Calu3 (cell line): Measurements from ENCODE around the gene IMMP2L. TPM values are rescaled to one million over a fixed set of nuclear protein-coding genes. Genes with fewer than 3 reads are reported as not detected.

Experiments
- BruUV-seq: library from RNA; stranded (reverse); fragments of 400-500 nt; replicated peaks from 2 replicates; lab custom pipeline; 2021; lab: Mats Ljungman, UMichigan
- CTCF ChIA-PET: fragments of 300-600 bp; sonication (Branson Sonifier 250); formaldehyde crosslinking; loops from one replicate; lab custom pipeline; 2022; ENCODE audit warnings: antibody characterized with exemption; lab: Charles Lee
- DNase-seq: peaks from one replicate; pipeline ENCODE4 v3.0.0; 2022
- H3K27ac Mint-ChIP-seq: one replicate; pipeline ENCODE4 v1.8.0; 2022; ENCODE audit warnings: mixed read lengths; ENCODE audit not compliant: unreplicated experiment
- H3K27me3 Mint-ChIP-seq: one replicate; pipeline ENCODE4 v1.8.0; 2022; ENCODE audit warnings: mixed read lengths; ENCODE audit not compliant: unreplicated experiment
- H3K36me3 Mint-ChIP-seq: one replicate; pipeline ENCODE4 v1.8.0; 2022; ENCODE audit warnings: mild to moderate bottlenecking, moderate library complexity, mixed read lengths; ENCODE audit not compliant: insufficient read depth, unreplicated experiment
- H3K4me1 Mint-ChIP-seq: one replicate; pipeline ENCODE4 v1.8.0; 2022; ENCODE audit warnings: mild to moderate bottlenecking, low read depth, mixed read lengths; ENCODE audit not compliant: unreplicated experiment
- H3K4me3 Mint-ChIP-seq: one replicate; pipeline ENCODE4 v1.8.0; 2022; ENCODE audit warnings: mild to moderate bottlenecking, low read depth, moderate library complexity, mixed read lengths; ENCODE audit not compliant: unreplicated experiment
- H3K9me3 Mint-ChIP-seq: one replicate; pipeline ENCODE4 v1.8.0; 2022; ENCODE audit warnings: low read depth, mixed read lengths; ENCODE audit not compliant: unreplicated experiment
- CTCF ChIP-seq: fragments of 200-600 bp; IDR thresholded peaks from one replicate; pipeline ENCODE4 v1.8.0; 2022; ENCODE audit warnings: antibody characterized with exemption; ENCODE audit not compliant: unreplicated experiment
- intact Hi-C: fragments of 100-400 bp; cut with micrococcal nuclease; formaldehyde crosslinking; loops from one replicate; pipeline ENCODE4 v1.10.0; 2022; ENCODE audit not compliant: unreplicated experiment
- total RNA-seq: library from RNA; stranded (reverse); gene quantifications from 2 replicates; pipeline ENCODE4 v1.2.3, GENCODE V29; 2022

IMMP2L gene
- total RNA-seq, 1 experiment from 2014 or later: 28.6 TPM

- intact Hi-C loops: no loop called here
- CTCF ChIA-PET: no interaction called here
- H3K27ac Mint-ChIP-seq: no peak overlapping the region
Measured at GRCh38 chr7:111026806-111027205, 535.5 kb downstream of the IMMP2L start.

GRCh38 chr7:111026343-111026742 lies 535.9 kb downstream of the IMMP2L start:
- intact Hi-C loops: no loop called here
- no peak overlapping the region for H3K27ac Mint-ChIP-seq
- BruUV-seq: no TSS peak
- H3K4me3 Mint-ChIP-seq: no peak overlapping the region
- DNase-seq: no peak
- no peaks in the 10 kb centered on the region for H3K27me3 Mint-ChIP-seq
- no peaks in the 10 kb centered on the region for H3K36me3 Mint-ChIP-seq
- H3K4me1 Mint-ChIP-seq: no peaks in the 10 kb centered on the region
- TF ChIP-seq CTCF: no peak
- no peaks in the 10 kb centered on the region for H3K9me3 Mint-ChIP-seq
- CTCF ChIA-PET: no interaction called here

More at GRCh38 chr7:111026806-111027205, 535.5 kb downstream of the IMMP2L start:
- no peak for TF ChIP-seq CTCF
- BruUV-seq: no TSS peak
- Mint-ChIP-seq H3K27me3 (no peaks in the 10 kb centered on the region), H3K36me3 (no peaks in the 10 kb centered on the region), H3K4me1 (no peaks in the 10 kb centered on the region), H3K9me3 (no peaks in the 10 kb centered on the region), H3K4me3 (no peak overlapping the region)
- no peak for DNase-seq

- no peaks in the 10 kb centered on the region for H3K9me3 Mint-ChIP-seq
- no peaks in the 10 kb centered on the region for H3K4me1 Mint-ChIP-seq
- intact Hi-C loops: no loop called here
- BruUV-seq: no TSS peak
- TF ChIP-seq CTCF: no peak
- CTCF ChIA-PET: no interaction called here
- no peak for DNase-seq
- H3K4me3 Mint-ChIP-seq: no peak overlapping the region
- H3K27ac Mint-ChIP-seq: no peak overlapping the region
- H3K27me3 Mint-ChIP-seq: no peaks in the 10 kb centered on the region
- H3K36me3 Mint-ChIP-seq: no peaks in the 10 kb centered on the region
Measured at GRCh38 chr7:111025006-111025405, 537.3 kb downstream of the IMMP2L start.

- Mint-ChIP-seq H3K9me3 (no peaks in the 10 kb centered on the region), H3K27ac (no peak overlapping the region), H3K36me3 (no peaks in the 10 kb centered on the region), H3K27me3 (no peaks in the 10 kb centered on the region), H3K4me3 (no peak overlapping the region), H3K4me1 (no peaks in the 10 kb centered on the region)
- CTCF ChIA-PET: interaction anchor here (0.6 to 0.7 kb wide), 2 partner anchors 48 to 912 kb away, joined by 3 read pairs; no protein-coding TSS in a partner anchor
- intact Hi-C loops: no loop called here
- no peak for DNase-seq
- no peak for TF ChIP-seq CTCF
- no TSS peak for BruUV-seq
Measured at GRCh38 chr7:111018960-111019736, 543.1 kb downstream of the IMMP2L start.
